GM12878 (cell line): ENCODE measurements around the gene MYOZ2. TPM values are rescaled to one million over a fixed set of nuclear protein-coding genes. Genes with fewer than 3 reads are reported as not detected.

Experiments
- ATF7 ChIP-seq: fragments of 450-650 bp; IDR thresholded peaks from 2 replicates; pipeline ENCODE4 v1.6.1; 2016; ENCODE audit warnings: low read depth, mild to moderate bottlenecking
- CBFB ChIP-seq: IDR thresholded peaks from 2 replicates; pipeline ENCODE4 v1.6.1; 2016; ENCODE audit warnings: antibody characterized with exemption, low read depth
- CBX5 ChIP-seq: sonication (generic); IDR thresholded peaks from 2 replicates; pipeline ENCODE4 v1.6.1; 2016; ENCODE audit warnings: low read depth, moderate library complexity, mild to moderate bottlenecking, inconsistent platforms
- CEBPB ChIP-seq, 2 experiments: fragments of 150-350 bp in 1 of 2; IDR thresholded peaks; 2 replicates each; pipeline ENCODE4 v1.6.1; 2012 to 2014; ENCODE audit warnings: low read depth in 2 of 2, low read length in 2 of 2, borderline replicate concordance in 1 of 2, inconsistent platforms in 1 of 2
- EED ChIP-seq: sonication (generic); IDR thresholded peaks from 2 replicates; pipeline ENCODE4 v1.6.1; 2016; ENCODE audit warnings: antibody characterized with exemption, low read depth
- EZH2 ChIP-seq: IDR thresholded peaks from 2 replicates; pipeline ENCODE4 v1.6.1; 2012; ENCODE audit warnings: low read depth, mild to moderate bottlenecking, control low read depth, inconsistent platforms, low read length, borderline replicate concordance; ENCODE audit not compliant: control insufficient read depth
- FOS ChIP-seq: IDR thresholded peaks from 3 replicates; pipeline ENCODE4 v1.6.1; 2011; ENCODE audit warnings: borderline replicate concordance; ENCODE audit not compliant: insufficient read length; ENCODE audit errors: extremely low read depth
- FOXM1 ChIP-seq: IDR thresholded peaks from 2 replicates; pipeline ENCODE4 v1.6.1; 2012; ENCODE audit warnings: low read depth, mild to moderate bottlenecking, inconsistent platforms, low read length, moderate library complexity
- HDAC6 ChIP-seq: fragments of 200-600 bp; sonication (generic); IDR thresholded peaks from one replicate; pipeline ENCODE4 v1.8.0; 2017; ENCODE audit warnings: antibody characterized with exemption; ENCODE audit not compliant: unreplicated experiment
- HDGF ChIP-seq: fragments of 450-650 bp; IDR thresholded peaks from 2 replicates; pipeline ENCODE4 v1.6.1; 2016; ENCODE audit warnings: antibody characterized with exemption
- IKZF2 ChIP-seq, 2 experiments: fragments of 450-650 bp; IDR thresholded peaks; 2 replicates each; pipeline ENCODE4 v1.6.1; 2017; ENCODE audit warnings: mild to moderate bottlenecking in 2 of 2, moderate library complexity in 2 of 2
- KDM1A ChIP-seq: fragments of 200-600 bp; sonication (generic); IDR thresholded peaks from 2 replicates; pipeline ENCODE4 v1.6.1; 2016; ENCODE audit warnings: borderline replicate concordance
- KLF5 ChIP-seq: fragments of 450-650 bp; IDR thresholded peaks from 2 replicates; pipeline ENCODE4 v1.6.1; 2014; ENCODE audit warnings: mild to moderate bottlenecking; ENCODE audit not compliant: partially characterized antibody
- MTA3 ChIP-seq: IDR thresholded peaks from 2 replicates; pipeline ENCODE4 v1.6.1; 2012; ENCODE audit warnings: low read length, inconsistent platforms, borderline replicate concordance
- MXI1 ChIP-seq: fragments of 150-350 bp; IDR thresholded peaks from 2 replicates; pipeline ENCODE4 v1.6.1; 2011; ENCODE audit warnings: low read depth, mild to moderate bottlenecking, inconsistent platforms, low read length, improper control_type of control experiment
- NR2F1 ChIP-seq: fragments of 450-650 bp; conservative IDR thresholded peaks from 2 replicates; pipeline ENCODE4 v1.6.1; 2017; ENCODE audit warnings: mild to moderate bottlenecking
- NRF1 ChIP-seq: conservative IDR thresholded peaks from 2 replicates; pipeline ENCODE4 v1.6.1; 2011; ENCODE audit warnings: mild to moderate bottlenecking, low read depth, low read length, improper control_type of control experiment
- RAD51 ChIP-seq: fragments of 450-650 bp; IDR thresholded peaks from 2 replicates; pipeline ENCODE4 v1.6.1; 2016; ENCODE audit warnings: moderate library complexity, mild to moderate bottlenecking, inconsistent platforms
- SMAD1 ChIP-seq: fragments of 450-650 bp; IDR thresholded peaks from 2 replicates; pipeline ENCODE4 v1.6.1; 2018; ENCODE audit warnings: mild to moderate bottlenecking, low read depth; ENCODE audit not compliant: partially characterized antibody
- SMAD5 ChIP-seq: IDR thresholded peaks from 2 replicates; pipeline ENCODE4 v1.6.1; 2016; ENCODE audit warnings: antibody characterized with exemption, low read depth
- SP1 ChIP-seq: IDR thresholded peaks from one replicate; pipeline ENCODE4 v1.6.1; 2011; ENCODE audit warnings: low read depth, low read length
- TARDBP ChIP-seq: IDR thresholded peaks from 2 replicates; pipeline ENCODE4 v1.6.1; 2016; ENCODE audit warnings: borderline replicate concordance
- TCF12 ChIP-seq: IDR thresholded peaks from 2 replicates; pipeline ENCODE4 v1.6.1; 2011; ENCODE audit warnings: low read depth, mild to moderate bottlenecking, low read length
- polyA plus RNA-seq, 11 experiments: library from polyadenylated mRNA; depleted of rRNA in 4 of 11; unstranded in 6 of 11; stranded (reverse) in 5 of 11; fragments of >200 nt; fragmentation: Nextera tagmentation in 4 of 11; fragmentation: Illumina TruSeq in 1 of 11; extraction: Ambion mirVana in 4 of 11; extraction: Trizol in 1 of 11; gene quantifications; 1 replicate in 1 of 11; 2 replicates in 10 of 11; pipeline versions ENCODE4 v1.2.1 to v1.2.3, GENCODE V29; 2011 to 2016; ENCODE audit warnings: inconsistent platforms in 2 of 11, missing spikeins in 2 of 11, low read depth in 1 of 11
- total RNA-seq, 4 experiments: library from RNA; depleted of rRNA in 3 of 4; stranded (reverse); fragments of >200 nt in 3 of 4; fragmentation: Illumina TruSeq in 1 of 4; extraction: Trizol in 1 of 4; gene quantifications; 2 replicates each; pipeline versions ENCODE4 v1.2.1 to v1.2.3, GENCODE V29; 2013 to 2021
- TF ChIP-seq, protein P1 (sequence below): IDR thresholded peaks from 2 replicates; pipeline ENCODE4 v1.6.1; 2011; ENCODE audit warnings: borderline replicate concordance, low read depth, mild to moderate bottlenecking, moderate library complexity, low read length; ENCODE audit not compliant: insufficient read depth, poor library complexity, severe bottlenecking
- TF ChIP-seq, protein P2 (sequence below): IDR thresholded peaks from 2 replicates; pipeline ENCODE4 v1.6.1; 2012; ENCODE audit warnings: improper control_type of control experiment, low read depth, low read length; ENCODE audit not compliant: insufficient replicate concordance
- TF ChIP-seq, protein P3 (sequence below): IDR thresholded peaks from 2 replicates; pipeline ENCODE4 v1.6.1; 2012; ENCODE audit warnings: low read depth, low read length, improper control_type of control experiment

Gene MYOZ2
- total and polyA plus RNA-seq, 10 of the 15 experiments (the other 5 are each of a cell fraction or from before 2014, with no cell fraction given): not detected

DNA sequence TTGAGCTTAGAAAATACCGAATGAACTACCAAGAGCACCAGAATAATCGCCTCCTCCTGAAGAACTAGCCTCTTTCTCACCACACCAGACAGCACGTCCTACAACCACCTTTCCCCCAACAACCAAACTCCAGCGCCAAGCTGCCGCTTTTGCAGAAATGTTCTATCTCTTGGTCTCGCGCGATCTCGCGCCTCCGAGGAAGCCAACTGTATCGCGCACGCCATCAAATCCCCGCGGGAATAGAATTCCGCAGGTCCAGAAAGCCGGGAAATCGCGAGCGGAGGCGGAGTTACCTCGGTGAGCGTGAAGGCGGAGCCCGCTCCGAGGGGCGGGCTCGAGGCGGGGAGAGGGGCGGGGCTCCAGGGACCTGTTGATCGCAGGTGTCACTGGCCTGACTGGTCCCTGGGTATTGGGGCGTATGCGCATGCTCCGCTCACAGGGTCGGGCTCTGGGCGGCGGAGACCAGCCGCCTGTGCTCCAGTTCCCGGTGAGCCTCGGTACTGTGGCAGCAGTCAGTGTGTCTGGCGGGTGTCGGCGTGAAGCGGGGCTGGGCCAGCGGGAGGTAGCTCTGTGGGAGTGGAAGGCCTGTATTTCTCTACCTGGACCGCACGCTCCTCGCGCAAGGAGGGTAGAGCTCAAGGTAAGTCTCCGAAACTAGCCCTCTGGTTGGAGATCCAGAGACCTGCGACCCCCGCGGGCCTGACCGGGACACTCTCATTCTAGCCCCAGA lies 76.8 kb downstream of the MYOZ2 start, which contains the start of gene USP53 (continued):
- no peak; the same call in 1 of the 2 replicates for TF ChIP-seq CBX5
- no peak for TF ChIP-seq MTA3
- TF ChIP-seq KDM1A: no peak
- peak; percentile 62 to 73 for TF ChIP-seq IKZF2 (IDR thresholded peaks at IDR 0.05)
- TF ChIP-seq EZH2: no peak
- no peak; the same call in 1 of the 2 replicates for TF ChIP-seq NR2F1
- TF ChIP-seq, protein P1, sequence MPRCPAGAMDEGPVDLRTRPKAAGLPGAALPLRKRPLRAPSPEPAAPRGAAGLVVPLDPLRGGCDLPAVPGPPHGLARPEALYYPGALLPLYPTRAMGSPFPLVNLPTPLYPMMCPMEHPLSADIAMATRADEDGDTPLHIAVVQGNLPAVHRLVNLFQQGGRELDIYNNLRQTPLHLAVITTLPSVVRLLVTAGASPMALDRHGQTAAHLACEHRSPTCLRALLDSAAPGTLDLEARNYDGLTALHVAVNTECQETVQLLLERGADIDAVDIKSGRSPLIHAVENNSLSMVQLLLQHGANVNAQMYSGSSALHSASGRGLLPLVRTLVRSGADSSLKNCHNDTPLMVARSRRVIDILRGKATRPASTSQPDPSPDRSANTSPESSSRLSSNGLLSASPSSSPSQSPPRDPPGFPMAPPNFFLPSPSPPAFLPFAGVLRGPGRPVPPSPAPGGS: no peak
- no peak for TF ChIP-seq FOXM1
- peak; percentile 42 for TF ChIP-seq NRF1
- TF ChIP-seq MXI1: no peak
- no peak for TF ChIP-seq SMAD1
- TF ChIP-seq FOS: no peak
- TF ChIP-seq HDGF: 0 out of 2 replicates have a peak, but pooled peaks have one; percentile 39
- no peak for TF ChIP-seq KLF5
- peak; percentile 34; the same call in 1 of the 2 replicates for TF ChIP-seq CBFB
- no peak for TF ChIP-seq ATF7
- TF ChIP-seq, protein P2, sequence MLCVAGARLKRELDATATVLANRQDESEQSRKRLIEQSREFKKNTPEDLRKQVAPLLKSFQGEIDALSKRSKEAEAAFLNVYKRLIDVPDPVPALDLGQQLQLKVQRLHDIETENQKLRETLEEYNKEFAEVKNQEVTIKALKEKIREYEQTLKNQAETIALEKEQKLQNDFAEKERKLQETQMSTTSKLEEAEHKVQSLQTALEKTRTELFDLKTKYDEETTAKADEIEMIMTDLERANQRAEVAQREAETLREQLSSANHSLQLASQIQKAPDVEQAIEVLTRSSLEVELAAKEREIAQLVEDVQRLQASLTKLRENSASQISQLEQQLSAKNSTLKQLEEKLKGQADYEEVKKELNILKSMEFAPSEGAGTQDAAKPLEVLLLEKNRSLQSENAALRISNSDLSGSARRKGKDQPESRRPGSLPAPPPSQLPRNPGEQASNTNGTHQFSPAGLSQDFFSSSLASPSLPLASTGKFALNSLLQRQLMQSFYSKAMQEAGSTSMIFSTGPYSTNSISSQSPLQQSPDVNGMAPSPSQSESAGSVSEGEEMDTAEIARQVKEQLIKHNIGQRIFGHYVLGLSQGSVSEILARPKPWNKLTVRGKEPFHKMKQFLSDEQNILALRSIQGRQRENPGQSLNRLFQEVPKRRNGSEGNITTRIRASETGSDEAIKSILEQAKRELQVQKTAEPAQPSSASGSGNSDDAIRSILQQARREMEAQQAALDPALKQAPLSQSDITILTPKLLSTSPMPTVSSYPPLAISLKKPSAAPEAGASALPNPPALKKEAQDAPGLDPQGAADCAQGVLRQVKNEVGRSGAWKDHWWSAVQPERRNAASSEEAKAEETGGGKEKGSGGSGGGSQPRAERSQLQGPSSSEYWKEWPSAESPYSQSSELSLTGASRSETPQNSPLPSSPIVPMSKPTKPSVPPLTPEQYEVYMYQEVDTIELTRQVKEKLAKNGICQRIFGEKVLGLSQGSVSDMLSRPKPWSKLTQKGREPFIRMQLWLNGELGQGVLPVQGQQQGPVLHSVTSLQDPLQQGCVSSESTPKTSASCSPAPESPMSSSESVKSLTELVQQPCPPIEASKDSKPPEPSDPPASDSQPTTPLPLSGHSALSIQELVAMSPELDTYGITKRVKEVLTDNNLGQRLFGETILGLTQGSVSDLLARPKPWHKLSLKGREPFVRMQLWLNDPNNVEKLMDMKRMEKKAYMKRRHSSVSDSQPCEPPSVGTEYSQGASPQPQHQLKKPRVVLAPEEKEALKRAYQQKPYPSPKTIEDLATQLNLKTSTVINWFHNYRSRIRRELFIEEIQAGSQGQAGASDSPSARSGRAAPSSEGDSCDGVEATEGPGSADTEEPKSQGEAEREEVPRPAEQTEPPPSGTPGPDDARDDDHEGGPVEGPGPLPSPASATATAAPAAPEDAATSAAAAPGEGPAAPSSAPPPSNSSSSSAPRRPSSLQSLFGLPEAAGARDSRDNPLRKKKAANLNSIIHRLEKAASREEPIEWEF: no peak
- no peak for TF ChIP-seq SMAD5
- TF ChIP-seq TARDBP: no peak
- no peak for TF ChIP-seq RAD51
- TF ChIP-seq TCF12: no peak
- TF ChIP-seq CEBPB (IDR thresholded peaks at IDR 0.05; ENCODE audit: borderline replicate concordance in 1 of 2, low read depth in 2 of 2, low read length in 2 of 2): no peak
- peak; percentile 28 for TF ChIP-seq SP1
- TF ChIP-seq HDAC6: no peak
- TF ChIP-seq EED: peak; percentile 88
- TF ChIP-seq, protein P3, sequence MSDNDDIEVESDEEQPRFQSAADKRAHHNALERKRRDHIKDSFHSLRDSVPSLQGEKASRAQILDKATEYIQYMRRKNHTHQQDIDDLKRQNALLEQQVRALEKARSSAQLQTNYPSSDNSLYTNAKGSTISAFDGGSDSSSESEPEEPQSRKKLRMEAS: no peak
